K562 (cell line): ENCODE measurements around the gene PDE8A. TPM values are rescaled to one million over a fixed set of nuclear protein-coding genes. Genes with fewer than 3 reads are reported as not detected.

Experiments used
- CBFA2T3 ChIP-seq: fragments of 450-650 bp; IDR thresholded peaks from 2 replicates; pipeline ENCODE4 v1.6.1; 2017
- ELF1 ChIP-seq: fragments of 200-800 bp; sonication (Bioruptor generic); IDR thresholded peaks from 2 replicates; pipeline ENCODE4 v1.6.1; 2016; ENCODE audit warnings: missing genetic modification characterization, missing compliant biosample characterization
- GATA2 ChIP-seq: sonication (generic); formaldehyde crosslinking; IDR thresholded peaks from 2 replicates; pipeline ENCODE4 v1.4.0; 2020; ENCODE audit warnings: mild to moderate bottlenecking, missing genetic modification reagents
- MBD2 ChIP-seq: sonication (generic); IDR thresholded peaks from 2 replicates; pipeline ENCODE4 v1.6.1; 2016; ENCODE audit warnings: low read depth, borderline replicate concordance
- NCOA1 ChIP-seq: fragments of 450-650 bp; IDR thresholded peaks from 2 replicates; pipeline ENCODE4 v1.6.1; 2016; ENCODE audit warnings: low read depth
- NR2F6 ChIP-seq: fragments of 450-650 bp; formaldehyde crosslinking; IDR thresholded peaks from 2 replicates; pipeline ENCODE4 v1.4.0; 2020; ENCODE audit warnings: mild to moderate bottlenecking
- PCBP2 ChIP-seq: fragments of 200-400 bp; formaldehyde crosslinking; IDR thresholded peaks from 2 replicates; pipeline ENCODE4 v1.6.1; 2018; ENCODE audit warnings: low read length, low read depth, mild to moderate bottlenecking, moderate library complexity; ENCODE audit not compliant: poor library complexity, severe bottlenecking
- RBM34 ChIP-seq: fragments of 200-400 bp; formaldehyde crosslinking; IDR thresholded peaks from 2 replicates; pipeline ENCODE4 v1.6.1; 2018; ENCODE audit warnings: low read length, borderline replicate concordance; ENCODE audit not compliant: insufficient read depth
- TAL1 ChIP-seq: fragments of 450-650 bp; IDR thresholded peaks from 2 replicates; pipeline ENCODE4 v1.6.1; 2016; ENCODE audit warnings: mild to moderate bottlenecking
- ZFP1 ChIP-seq: fragments of 450-650 bp; formaldehyde crosslinking; IDR thresholded peaks from 2 replicates; pipeline ENCODE4 v1.4.0; 2020; ENCODE audit warnings: mild to moderate bottlenecking, mixed read lengths
- ZNF551 ChIP-seq: fragments of 250-450 bp; sonication (Bioruptor Pico); IDR thresholded peaks from 2 replicates; pipeline ENCODE4 v1.5.0; 2021; ENCODE audit warnings: mild to moderate bottlenecking, moderate library complexity
- polyA plus RNA-seq, 8 experiments: library from polyadenylated mRNA; depleted of rRNA in 4 of 8; stranded (reverse) in 5 of 8; unstranded in 3 of 8; fragments of >200 nt; fragmentation: Nextera tagmentation in 2 of 8; fragmentation: Illumina TruSeq in 1 of 8; extraction: Ambion mirVana in 2 of 8; extraction: Trizol in 1 of 8; gene quantifications; 2 replicates each; pipeline versions ENCODE4 v1.2.1 to v1.2.3, GENCODE V29; 2011 to 2014; ENCODE audit warnings: inconsistent platforms in 1 of 8, missing spikeins in 1 of 8
- total RNA-seq, 7 experiments: library from RNA; depleted of rRNA in 6 of 7; stranded (reverse); fragments of >200 nt in 6 of 7; fragmentation: Illumina TruSeq in 2 of 7; extraction: Trizol in 2 of 7; gene quantifications; 2 replicates each; pipeline versions ENCODE4 v1.2.1 to v1.2.3, GENCODE V29; 2011 to 2021; ENCODE audit warnings: low replicate concordance in 1 of 7
- TF ChIP-seq, protein P1 (sequence below): fragments of 450-650 bp; conservative IDR thresholded peaks from 2 replicates; pipeline ENCODE4 v1.6.1; 2016; ENCODE audit warnings: missing genetic modification characterization, low read depth, mild to moderate bottlenecking, missing compliant biosample characterization, moderate library complexity
- TF ChIP-seq, protein P2 (sequence below): IDR thresholded peaks from 3 replicates; pipeline ENCODE4 v1.6.1; 2011; ENCODE audit warnings: borderline replicate concordance, mild to moderate bottlenecking, moderate library complexity; ENCODE audit not compliant: insufficient read length; ENCODE audit errors: extremely low read depth
- TF ChIP-seq, protein P3 (sequence below), 2 experiments: fragments of 450-650 bp in 1 of 2; sonication (generic) in 1 of 2; formaldehyde crosslinking in 1 of 2; IDR thresholded peaks in 1 of 2; conservative IDR thresholded peaks in 1 of 2; 2 replicates each; pipeline versions ENCODE4 v1.6.1 to v1.8.1; 2016 to 2023; ENCODE audit warnings: mild to moderate bottlenecking in 2 of 2, moderate library complexity in 2 of 2, inconsistent platforms in 1 of 2, missing genetic modification reagents in 1 of 2
- TF ChIP-seq, protein P4 (sequence below): fragments of 450-650 bp; formaldehyde crosslinking; IDR thresholded peaks from 2 replicates; pipeline ENCODE4 v1.4.0; 2020; ENCODE audit warnings: mild to moderate bottlenecking, moderate library complexity
- TF ChIP-seq, protein P5 (sequence below): IDR thresholded peaks from 2 replicates; pipeline ENCODE4 v1.6.1; 2014; ENCODE audit warnings: antibody characterized with exemption
- TF ChIP-seq, protein P6 (sequence below): fragments of 450-650 bp; formaldehyde crosslinking; IDR thresholded peaks from 2 replicates; pipeline ENCODE4 v1.4.0; 2020; ENCODE audit warnings: mild to moderate bottlenecking, mixed read lengths

The PDE8A gene
- total and polyA plus RNA-seq, 9 of the 15 experiments (the other 6 are each of a cell fraction or from before 2014, with no cell fraction given) = 5.9 to 40.3 (median 19.8) TPM

DNA sequence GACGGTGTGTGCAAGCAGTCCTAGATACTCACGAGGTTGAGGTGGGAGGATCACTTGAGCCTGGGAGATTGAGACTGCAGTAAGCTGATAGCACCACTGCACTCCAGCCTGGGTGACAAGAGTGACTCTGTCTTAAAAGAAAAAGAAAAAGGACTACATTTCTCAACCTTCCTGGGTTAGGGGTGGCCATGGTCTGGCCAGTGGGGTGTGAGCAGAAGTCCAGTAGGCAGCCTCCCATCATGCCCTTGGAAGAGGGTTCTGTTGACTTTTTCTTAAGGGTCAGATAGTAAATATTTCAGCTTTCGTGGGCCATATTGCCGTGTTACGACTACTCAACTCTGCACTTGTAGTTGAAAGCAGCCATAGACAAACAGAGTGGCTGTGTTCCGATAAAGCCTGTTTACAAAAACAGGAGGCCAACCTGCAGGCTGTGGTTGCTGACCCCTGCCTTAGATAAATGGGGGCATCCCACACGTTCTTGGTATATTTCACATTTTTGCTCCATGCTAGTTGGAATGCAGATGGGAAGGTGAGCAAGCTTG, 31.0 kb upstream of the PDE8A start (continued):
- TF ChIP-seq, protein P1, sequence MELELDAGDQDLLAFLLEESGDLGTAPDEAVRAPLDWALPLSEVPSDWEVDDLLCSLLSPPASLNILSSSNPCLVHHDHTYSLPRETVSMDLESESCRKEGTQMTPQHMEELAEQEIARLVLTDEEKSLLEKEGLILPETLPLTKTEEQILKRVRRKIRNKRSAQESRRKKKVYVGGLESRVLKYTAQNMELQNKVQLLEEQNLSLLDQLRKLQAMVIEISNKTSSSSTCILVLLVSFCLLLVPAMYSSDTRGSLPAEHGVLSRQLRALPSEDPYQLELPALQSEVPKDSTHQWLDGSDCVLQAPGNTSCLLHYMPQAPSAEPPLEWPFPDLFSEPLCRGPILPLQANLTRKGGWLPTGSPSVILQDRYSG = peak; percentile 81
- TF ChIP-seq, protein P2, sequence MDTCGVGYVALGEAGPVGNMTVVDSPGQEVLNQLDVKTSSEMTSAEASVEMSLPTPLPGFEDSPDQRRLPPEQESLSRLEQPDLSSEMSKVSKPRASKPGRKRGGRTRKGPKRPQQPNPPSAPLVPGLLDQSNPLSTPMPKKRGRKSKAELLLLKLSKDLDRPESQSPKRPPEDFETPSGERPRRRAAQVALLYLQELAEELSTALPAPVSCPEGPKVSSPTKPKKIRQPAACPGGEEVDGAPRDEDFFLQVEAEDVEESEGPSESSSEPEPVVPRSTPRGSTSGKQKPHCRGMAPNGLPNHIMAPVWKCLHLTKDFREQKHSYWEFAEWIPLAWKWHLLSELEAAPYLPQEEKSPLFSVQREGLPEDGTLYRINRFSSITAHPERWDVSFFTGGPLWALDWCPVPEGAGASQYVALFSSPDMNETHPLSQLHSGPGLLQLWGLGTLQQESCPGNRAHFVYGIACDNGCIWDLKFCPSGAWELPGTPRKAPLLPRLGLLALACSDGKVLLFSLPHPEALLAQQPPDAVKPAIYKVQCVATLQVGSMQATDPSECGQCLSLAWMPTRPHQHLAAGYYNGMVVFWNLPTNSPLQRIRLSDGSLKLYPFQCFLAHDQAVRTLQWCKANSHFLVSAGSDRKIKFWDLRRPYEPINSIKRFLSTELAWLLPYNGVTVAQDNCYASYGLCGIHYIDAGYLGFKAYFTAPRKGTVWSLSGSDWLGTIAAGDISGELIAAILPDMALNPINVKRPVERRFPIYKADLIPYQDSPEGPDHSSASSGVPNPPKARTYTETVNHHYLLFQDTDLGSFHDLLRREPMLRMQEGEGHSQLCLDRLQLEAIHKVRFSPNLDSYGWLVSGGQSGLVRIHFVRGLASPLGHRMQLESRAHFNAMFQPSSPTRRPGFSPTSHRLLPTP = no peak
- TF ChIP-seq ZNF551 (CRISPR knock-in tag) (no peak), RBM34 (no peak), CBFA2T3 (peak; percentile 95), MBD2 (peak; percentile 23; the same call in 1 of the 2 replicates), GATA2 (peak; percentile 68), ZFP1 (no peak), ELF1 (peak; percentile 23; the same call in 1 of the 2 replicates), TAL1 (peak; percentile 88), PCBP2 (no peak), NR2F6 (CRISPR knock-in tag) (no peak), NCOA1 (no peak; the same call in 1 of the 2 replicates)
- TF ChIP-seq, protein P3, sequence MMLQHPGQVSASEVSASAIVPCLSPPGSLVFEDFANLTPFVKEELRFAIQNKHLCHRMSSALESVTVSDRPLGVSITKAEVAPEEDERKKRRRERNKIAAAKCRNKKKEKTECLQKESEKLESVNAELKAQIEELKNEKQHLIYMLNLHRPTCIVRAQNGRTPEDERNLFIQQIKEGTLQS (IDR thresholded peaks at IDR 0.05) = 0 out of 2 replicates have a peak, but pooled peaks have one; percentile 18
- TF ChIP-seq, protein P3 (CRISPR knock-in tag; conservative IDR thresholded peaks at IDR 0.05) = no peak
- TF ChIP-seq, protein P4, sequence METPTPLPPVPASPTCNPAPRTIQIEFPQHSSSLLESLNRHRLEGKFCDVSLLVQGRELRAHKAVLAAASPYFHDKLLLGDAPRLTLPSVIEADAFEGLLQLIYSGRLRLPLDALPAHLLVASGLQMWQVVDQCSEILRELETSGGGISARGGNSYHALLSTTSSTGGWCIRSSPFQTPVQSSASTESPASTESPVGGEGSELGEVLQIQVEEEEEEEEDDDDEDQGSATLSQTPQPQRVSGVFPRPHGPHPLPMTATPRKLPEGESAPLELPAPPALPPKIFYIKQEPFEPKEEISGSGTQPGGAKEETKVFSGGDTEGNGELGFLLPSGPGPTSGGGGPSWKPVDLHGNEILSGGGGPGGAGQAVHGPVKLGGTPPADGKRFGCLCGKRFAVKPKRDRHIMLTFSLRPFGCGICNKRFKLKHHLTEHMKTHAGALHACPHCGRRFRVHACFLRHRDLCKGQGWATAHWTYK (CRISPR knock-in tag) = 0 out of 2 replicates have a peak, but pooled peaks have one; percentile 50
- TF ChIP-seq, protein P5, sequence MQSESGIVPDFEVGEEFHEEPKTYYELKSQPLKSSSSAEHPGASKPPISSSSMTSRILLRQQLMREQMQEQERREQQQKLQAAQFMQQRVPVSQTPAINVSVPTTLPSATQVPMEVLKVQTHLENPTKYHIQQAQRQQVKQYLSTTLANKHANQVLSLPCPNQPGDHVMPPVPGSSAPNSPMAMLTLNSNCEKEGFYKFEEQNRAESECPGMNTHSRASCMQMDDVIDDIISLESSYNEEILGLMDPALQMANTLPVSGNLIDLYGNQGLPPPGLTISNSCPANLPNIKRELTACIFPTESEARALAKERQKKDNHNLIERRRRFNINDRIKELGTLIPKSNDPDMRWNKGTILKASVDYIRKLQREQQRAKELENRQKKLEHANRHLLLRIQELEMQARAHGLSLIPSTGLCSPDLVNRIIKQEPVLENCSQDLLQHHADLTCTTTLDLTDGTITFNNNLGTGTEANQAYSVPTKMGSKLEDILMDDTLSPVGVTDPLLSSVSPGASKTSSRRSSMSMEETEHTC = peak; percentile 97
- TF ChIP-seq, protein P6, sequence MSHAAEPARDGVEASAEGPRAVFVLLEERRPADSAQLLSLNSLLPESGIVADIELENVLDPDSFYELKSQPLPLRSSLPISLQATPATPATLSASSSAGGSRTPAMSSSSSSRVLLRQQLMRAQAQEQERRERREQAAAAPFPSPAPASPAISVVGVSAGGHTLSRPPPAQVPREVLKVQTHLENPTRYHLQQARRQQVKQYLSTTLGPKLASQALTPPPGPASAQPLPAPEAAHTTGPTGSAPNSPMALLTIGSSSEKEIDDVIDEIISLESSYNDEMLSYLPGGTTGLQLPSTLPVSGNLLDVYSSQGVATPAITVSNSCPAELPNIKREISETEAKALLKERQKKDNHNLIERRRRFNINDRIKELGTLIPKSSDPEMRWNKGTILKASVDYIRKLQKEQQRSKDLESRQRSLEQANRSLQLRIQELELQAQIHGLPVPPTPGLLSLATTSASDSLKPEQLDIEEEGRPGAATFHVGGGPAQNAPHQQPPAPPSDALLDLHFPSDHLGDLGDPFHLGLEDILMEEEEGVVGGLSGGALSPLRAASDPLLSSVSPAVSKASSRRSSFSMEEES (CRISPR knock-in tag) = no peak
